OCI-LY3 (cell line): ENCODE results near the gene PSME1.

Experiments used
- EZH2phosphoT487 ChIP-seq: fragments of 200-600 bp; shearing (Covaris generic); IDR thresholded peaks from 2 replicates; pipeline ENCODE4 v1.6.1; 2018; ENCODE audit warnings: antibody characterized with exemption, mixed run types, low read depth
- TF ChIP-seq, protein P1 (sequence below): fragments of 200-600, 300-600 bp; sonication (generic); IDR thresholded peaks from 2 replicates; pipeline ENCODE4 v1.5.1; 2014; ENCODE audit warnings: antibody characterized with exemption, low read length, low read depth

DNA sequence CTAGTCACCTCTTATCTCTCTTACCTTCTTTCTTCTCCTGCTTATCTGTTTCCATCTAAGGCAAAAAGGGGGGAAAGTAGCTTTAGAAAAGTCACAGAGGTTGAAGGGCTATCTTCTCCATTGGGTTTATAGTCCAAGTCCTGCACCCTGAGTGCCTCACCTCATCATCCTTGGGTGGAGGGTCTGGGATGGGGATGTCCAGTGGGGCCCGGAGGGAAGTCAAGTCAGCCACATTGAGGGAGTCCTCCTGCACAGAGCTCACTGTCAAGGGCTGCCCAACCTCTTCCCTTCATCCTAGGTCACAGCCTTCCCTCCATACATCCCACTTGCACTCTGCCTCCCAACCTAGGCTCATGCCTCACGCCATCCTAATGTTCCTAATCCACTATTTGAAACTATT, 9.2 kb downstream of the PSME1 start:
- TF ChIP-seq, protein P1, sequence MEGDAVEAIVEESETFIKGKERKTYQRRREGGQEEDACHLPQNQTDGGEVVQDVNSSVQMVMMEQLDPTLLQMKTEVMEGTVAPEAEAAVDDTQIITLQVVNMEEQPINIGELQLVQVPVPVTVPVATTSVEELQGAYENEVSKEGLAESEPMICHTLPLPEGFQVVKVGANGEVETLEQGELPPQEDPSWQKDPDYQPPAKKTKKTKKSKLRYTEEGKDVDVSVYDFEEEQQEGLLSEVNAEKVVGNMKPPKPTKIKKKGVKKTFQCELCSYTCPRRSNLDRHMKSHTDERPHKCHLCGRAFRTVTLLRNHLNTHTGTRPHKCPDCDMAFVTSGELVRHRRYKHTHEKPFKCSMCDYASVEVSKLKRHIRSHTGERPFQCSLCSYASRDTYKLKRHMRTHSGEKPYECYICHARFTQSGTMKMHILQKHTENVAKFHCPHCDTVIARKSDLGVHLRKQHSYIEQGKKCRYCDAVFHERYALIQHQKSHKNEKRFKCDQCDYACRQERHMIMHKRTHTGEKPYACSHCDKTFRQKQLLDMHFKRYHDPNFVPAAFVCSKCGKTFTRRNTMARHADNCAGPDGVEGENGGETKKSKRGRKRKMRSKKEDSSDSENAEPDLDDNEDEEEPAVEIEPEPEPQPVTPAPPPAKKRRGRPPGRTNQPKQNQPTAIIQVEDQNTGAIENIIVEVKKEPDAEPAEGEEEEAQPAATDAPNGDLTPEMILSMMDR = no peak
- no peak for TF ChIP-seq EZH2phosphoT487
